ENCODE results near the gene C17orf114.

DNA sequence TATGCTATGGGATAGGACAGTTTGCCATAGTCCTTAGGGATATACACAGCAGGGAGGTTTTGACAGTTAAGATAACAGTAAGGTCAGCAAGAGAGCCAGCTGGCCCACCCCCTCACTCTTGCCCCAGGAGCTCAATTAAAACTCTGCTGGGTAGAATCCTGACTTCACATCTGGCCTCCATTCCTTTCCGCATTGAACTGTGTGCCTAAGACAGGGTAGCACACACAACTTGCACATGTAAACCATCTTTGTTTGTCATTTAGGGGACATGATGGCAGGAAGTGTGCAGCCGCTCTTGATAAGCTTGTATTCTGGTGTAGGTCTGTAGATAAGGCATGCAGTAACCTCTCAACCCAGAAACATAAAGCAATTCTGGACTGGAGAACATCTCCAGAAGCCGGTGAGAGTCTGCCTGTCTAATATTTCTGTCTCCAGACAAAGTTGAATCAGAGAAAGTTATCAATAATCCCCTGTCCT, 36.2 kb upstream of the C17orf114 start:
- TF ChIP-seq, protein P1, sequence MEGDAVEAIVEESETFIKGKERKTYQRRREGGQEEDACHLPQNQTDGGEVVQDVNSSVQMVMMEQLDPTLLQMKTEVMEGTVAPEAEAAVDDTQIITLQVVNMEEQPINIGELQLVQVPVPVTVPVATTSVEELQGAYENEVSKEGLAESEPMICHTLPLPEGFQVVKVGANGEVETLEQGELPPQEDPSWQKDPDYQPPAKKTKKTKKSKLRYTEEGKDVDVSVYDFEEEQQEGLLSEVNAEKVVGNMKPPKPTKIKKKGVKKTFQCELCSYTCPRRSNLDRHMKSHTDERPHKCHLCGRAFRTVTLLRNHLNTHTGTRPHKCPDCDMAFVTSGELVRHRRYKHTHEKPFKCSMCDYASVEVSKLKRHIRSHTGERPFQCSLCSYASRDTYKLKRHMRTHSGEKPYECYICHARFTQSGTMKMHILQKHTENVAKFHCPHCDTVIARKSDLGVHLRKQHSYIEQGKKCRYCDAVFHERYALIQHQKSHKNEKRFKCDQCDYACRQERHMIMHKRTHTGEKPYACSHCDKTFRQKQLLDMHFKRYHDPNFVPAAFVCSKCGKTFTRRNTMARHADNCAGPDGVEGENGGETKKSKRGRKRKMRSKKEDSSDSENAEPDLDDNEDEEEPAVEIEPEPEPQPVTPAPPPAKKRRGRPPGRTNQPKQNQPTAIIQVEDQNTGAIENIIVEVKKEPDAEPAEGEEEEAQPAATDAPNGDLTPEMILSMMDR (IDR thresholded peaks at IDR 0.05; ENCODE audit: poor library complexity): no peak
- TF ChIP-seq EZH2phosphoT487 (IDR thresholded peaks at IDR 0.05; ENCODE audit: low read depth, severe bottlenecking, unreplicated experiment): no peak
